Stomach (tissue), 9 donors: ENCODE data around the gene ELMO3. TPM values are rescaled to one million over a fixed set of nuclear protein-coding genes. Genes with fewer than 3 reads are reported as not detected.

ENCODE experiments used
- DNase-seq, 2 donors: peaks; one replicate each; pipeline versions ENCODE4 v3.0.0 to v3.0.0-alpha.2; 2013 to 2019
- H3K27ac ChIP-seq, 5 donors: fragments of 200-600 bp in 4 of 5; sonication (generic) in 4 of 5; one replicate each; pipeline ENCODE4 v1.5.1; 2013 to 2019; ENCODE audit warnings: mild to moderate bottlenecking in 1 of 5, moderate library complexity in 1 of 5
- H3K27me3 ChIP-seq, 3 donors: fragments of 200-600 bp; sonication (generic); one replicate each; pipeline ENCODE4 v1.5.1; 2017 to 2019; ENCODE audit warnings: mixed run types in 1 of 3
- H3K36me3 ChIP-seq, 4 donors: fragments of 200-600 bp; sonication (generic); 1 replicate in 3 of 4; 2 replicates in 1 of 4; pipeline ENCODE4 v1.5.1; 2016 to 2019
- H3K4me1 ChIP-seq, 4 donors: fragments of 200-600 bp; sonication (generic); one replicate each; pipeline ENCODE4 v1.5.1; 2016 to 2019
- H3K4me3 ChIP-seq, 4 donors: fragments of 200-600 bp; sonication (generic) in 3 of 4; one replicate each; pipeline ENCODE4 v1.5.1; 2016 to 2019; ENCODE audit warnings: mild to moderate bottlenecking in 1 of 4
- H3K9me3 ChIP-seq, 4 donors: fragments of 200-600 bp; sonication (generic); one replicate each; pipeline ENCODE4 v1.5.1; 2016 to 2019
- EP300 ChIP-seq: sonication (generic); formaldehyde crosslinking; IDR thresholded peaks from one replicate; pipeline ENCODE4 v1.6.1; 2017; ENCODE audit warnings: antibody characterized with exemption
- POLR2A ChIP-seq, 4 donors: fragments of 450-650 bp; IDR thresholded peaks; one replicate each; pipeline ENCODE4 v1.6.1; 2016; ENCODE audit warnings: antibody characterized with exemption in 4 of 4, control low read depth in 2 of 4, mild to moderate bottlenecking in 1 of 4, moderate library complexity in 1 of 4
- POLR2AphosphoS5 ChIP-seq, 3 donors: sonication (generic); formaldehyde crosslinking; IDR thresholded peaks; one replicate each; pipeline ENCODE4 v1.6.1; 2016; ENCODE audit warnings: antibody characterized with exemption in 3 of 3
- WGBS, 5 donors: extraction: QIAGEN DNeasy Blood & Tissue Kit in 3 of 5; methylation state at CpG; one replicate each; pipeline versions ENCODE4 v1.1.5 to v1.1.7; 2013 to 2018; 5-methylcytosine and 5-hydroxymethylcytosine counted together
- intact Hi-C: fragments of 100-400 bp; cut with DNase I; formaldehyde crosslinking; loops from one replicate; pipeline ENCODE4 v1.15.1; 2023; ENCODE audit warnings: low total_unique reads
- polyA plus RNA-seq, 3 donors: library from polyadenylated mRNA; stranded (reverse); fragments of 200-250 nt; gene quantifications; one replicate each; pipeline ENCODE4 v1.2.3, GENCODE V29; 2013
- total RNA-seq, 5 donors: library from RNA; depleted of rRNA; stranded (reverse); fragments of >200 nt; gene quantifications; one replicate each; pipeline versions ENCODE4 v1.1.0 to v1.2.3, GENCODE V29; 2014 to 2016
- TF ChIP-seq, protein P1 (sequence below), 7 experiments: fragments of 450-650 bp in 4 of 7; fragments of 200-600 bp in 3 of 7; sonication (generic) in 3 of 7; IDR thresholded peaks; one replicate each; pipeline ENCODE4 v1.5.1; 2016 to 2019; ENCODE audit warnings: antibody characterized with exemption in 7 of 7, control low read depth in 2 of 7, mild to moderate bottlenecking in 1 of 7
- donor health status: healthy with polysubstance abuse.
- donor health status: Bipolar disorder and iron deficiency.
- donor health status: healthy.

ELMO3 gene
- total and polyA plus RNA-seq, 8 donors, result 11.6 to 133 (median 40.8) TPM

DNA sequence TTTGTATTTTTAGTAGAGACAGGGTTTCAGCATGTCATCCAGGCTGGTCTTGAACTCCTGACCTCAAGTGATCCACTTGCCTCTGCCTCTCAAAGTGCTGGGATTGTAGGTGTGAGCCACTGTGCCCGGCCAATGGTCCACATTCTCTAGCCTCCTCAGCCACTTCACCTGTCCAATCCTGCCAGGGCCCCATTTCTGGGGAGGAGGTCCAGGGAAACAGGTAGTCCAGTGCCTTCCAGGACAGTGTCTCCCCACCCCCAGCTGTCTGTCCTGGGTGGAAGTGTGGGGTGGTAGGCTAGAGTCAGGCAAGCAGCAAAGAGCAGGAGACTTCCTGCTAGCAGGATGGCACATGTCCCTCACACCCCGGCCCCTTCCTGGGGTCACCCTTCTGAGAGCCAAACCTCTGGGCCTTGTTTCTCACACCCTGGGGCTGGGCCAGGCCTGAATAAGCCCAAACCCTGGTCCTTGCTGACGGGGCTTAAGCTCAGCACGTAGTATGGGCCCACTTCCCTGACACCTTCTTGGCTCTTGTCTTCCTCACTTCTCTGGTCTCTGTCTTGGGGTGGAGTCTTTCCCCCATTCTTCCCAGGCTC lies 43.3 kb downstream of the ELMO3 start:
- no peaks in the 10 kb centered on the region for H3K9me3 ChIP-seq
- no peak for DNase-seq
- 72 to 90% (median 86%) methylated on average over 4 of the region's 4 CpGs for WGBS, 5 donors
- TF ChIP-seq, protein P1, sequence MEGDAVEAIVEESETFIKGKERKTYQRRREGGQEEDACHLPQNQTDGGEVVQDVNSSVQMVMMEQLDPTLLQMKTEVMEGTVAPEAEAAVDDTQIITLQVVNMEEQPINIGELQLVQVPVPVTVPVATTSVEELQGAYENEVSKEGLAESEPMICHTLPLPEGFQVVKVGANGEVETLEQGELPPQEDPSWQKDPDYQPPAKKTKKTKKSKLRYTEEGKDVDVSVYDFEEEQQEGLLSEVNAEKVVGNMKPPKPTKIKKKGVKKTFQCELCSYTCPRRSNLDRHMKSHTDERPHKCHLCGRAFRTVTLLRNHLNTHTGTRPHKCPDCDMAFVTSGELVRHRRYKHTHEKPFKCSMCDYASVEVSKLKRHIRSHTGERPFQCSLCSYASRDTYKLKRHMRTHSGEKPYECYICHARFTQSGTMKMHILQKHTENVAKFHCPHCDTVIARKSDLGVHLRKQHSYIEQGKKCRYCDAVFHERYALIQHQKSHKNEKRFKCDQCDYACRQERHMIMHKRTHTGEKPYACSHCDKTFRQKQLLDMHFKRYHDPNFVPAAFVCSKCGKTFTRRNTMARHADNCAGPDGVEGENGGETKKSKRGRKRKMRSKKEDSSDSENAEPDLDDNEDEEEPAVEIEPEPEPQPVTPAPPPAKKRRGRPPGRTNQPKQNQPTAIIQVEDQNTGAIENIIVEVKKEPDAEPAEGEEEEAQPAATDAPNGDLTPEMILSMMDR (IDR thresholded peaks at IDR 0.05), result no peak
- TF ChIP-seq EP300 (no peak), POLR2AphosphoS5 (IDR thresholded peaks at IDR 0.05) (no peak), POLR2A (IDR thresholded peaks at IDR 0.05) (no peak)
- H3K27ac ChIP-seq, result peak overlapping the region; percentile 13 to 95 (median 87)
- peaks cover 45 to 76% (median 61%) of the 10 kb centered on the region in 4 donors for H3K4me1 ChIP-seq
- H3K36me3 ChIP-seq, result peaks cover 22 to 26% (median 25%) of the 10 kb centered on the region in 4 donors
- no peaks in the 10 kb centered on the region for H3K27me3 ChIP-seq
- intact Hi-C loops, result no loop called here
- no peak overlapping the region for H3K4me3 ChIP-seq

DNA sequence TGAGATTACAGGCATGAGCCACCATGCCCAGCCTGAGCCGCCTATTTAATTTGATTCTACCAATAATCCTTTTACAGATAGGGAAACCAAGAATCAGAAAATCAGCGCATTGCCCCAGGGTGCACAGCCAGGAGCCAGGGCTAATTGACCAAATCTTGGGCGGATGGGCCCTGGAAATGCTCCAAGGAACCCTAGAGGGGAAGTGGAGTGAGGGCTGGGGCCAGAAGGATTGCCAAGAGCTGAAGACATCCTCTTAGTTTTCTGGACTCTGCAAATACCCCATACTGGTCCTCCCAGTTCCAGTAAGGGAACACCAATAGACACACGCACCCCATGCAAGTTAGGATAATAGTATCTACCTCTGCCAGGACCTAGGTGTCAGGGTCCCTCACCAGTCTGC lies 44.5 kb downstream of the ELMO3 start:
- H3K36me3 ChIP-seq, result peaks cover 10 to 13% (median 12%) of the 10 kb centered on the region in 4 donors
- H3K27me3 ChIP-seq, result peaks cover 0 to 6% (median 4%) of the 10 kb centered on the region in 3 donors
- no peak overlapping the region for H3K4me3 ChIP-seq
- intact Hi-C loops, result no loop called here
- H3K27ac ChIP-seq, result peak overlapping the region; percentile 32 to 95 (median 89)
- H3K4me1 ChIP-seq, result peaks cover 55 to 86% (median 71%) of the 10 kb centered on the region in 4 donors
- no peak for DNase-seq
- TF ChIP-seq POLR2AphosphoS5 (IDR thresholded peaks at IDR 0.05), result no peak
- TF ChIP-seq, protein P1 (IDR thresholded peaks at IDR 0.05), result no peak
- TF ChIP-seq POLR2A (IDR thresholded peaks at IDR 0.05), result no peak
- TF ChIP-seq EP300, result no peak
- no peaks in the 10 kb centered on the region for H3K9me3 ChIP-seq
- 78 to 88% (median 83%) methylated on average over 4 of the region's 4 CpGs for WGBS, 5 donors

DNA sequence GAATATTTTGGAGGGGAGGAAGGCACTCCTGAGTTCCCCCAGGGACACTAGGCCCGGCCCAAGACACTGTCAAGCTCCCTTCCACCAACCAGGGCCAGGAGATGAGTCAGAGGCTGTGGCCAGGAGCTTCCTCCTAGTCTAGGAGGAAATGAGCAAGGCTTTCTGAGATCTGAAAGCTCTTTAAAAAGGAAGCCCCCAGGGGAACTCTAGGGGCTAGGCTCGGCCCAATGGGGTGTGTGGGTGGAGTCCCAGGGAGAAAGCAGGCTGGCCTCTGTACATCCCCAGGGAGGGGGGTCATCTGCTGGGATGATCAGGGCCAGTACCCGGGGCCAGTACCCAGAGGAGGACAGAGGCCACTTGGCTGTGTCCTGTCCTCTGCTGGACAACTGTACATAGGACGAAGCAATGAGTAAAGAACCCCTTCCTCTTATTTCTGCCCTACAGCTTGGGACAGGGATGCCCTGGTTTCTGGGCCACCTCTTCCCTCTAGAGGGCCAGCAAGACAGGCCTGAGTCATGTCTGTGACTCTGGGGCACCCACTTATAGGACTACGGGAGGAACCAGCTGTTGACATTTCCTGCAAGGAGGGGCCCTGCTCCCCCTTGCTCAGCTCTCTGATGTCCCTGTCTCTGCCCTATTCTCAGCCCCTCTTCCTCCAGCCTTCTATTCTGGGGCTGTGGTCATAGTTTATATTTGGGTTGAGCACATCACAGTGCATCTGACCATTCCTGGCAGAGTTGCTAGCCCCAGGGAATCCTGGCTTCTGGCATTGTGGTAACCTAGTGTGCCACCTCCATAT lies 45.7 kb downstream of the ELMO3 start:
- peaks cover 62 to 93% (median 80%) of the 10 kb centered on the region in 4 donors for H3K4me1 ChIP-seq
- intact Hi-C loops, result no loop called here
- peaks cover 0 to 18% (median 13%) of the 10 kb centered on the region in 3 donors for H3K27me3 ChIP-seq
- peak overlapping the region; percentile 87 to 95 (median 89) for H3K27ac ChIP-seq
- peaks cover 0 to 2% (median 1%) of the 10 kb centered on the region in 4 donors for H3K36me3 ChIP-seq
- peak; percentile 68 to 69 for DNase-seq
- H3K9me3 ChIP-seq, result no peaks in the 10 kb centered on the region
- 35 to 50% (median 49%) methylated on average over 5 of the region's 5 CpGs for WGBS, 5 donors
- no peak overlapping the region for H3K4me3 ChIP-seq
- peak in 2 of 3 donors; percentile 18 to 22 for TF ChIP-seq POLR2AphosphoS5 (IDR thresholded peaks at IDR 0.05)
- no peak for TF ChIP-seq POLR2A (IDR thresholded peaks at IDR 0.05)

DNA sequence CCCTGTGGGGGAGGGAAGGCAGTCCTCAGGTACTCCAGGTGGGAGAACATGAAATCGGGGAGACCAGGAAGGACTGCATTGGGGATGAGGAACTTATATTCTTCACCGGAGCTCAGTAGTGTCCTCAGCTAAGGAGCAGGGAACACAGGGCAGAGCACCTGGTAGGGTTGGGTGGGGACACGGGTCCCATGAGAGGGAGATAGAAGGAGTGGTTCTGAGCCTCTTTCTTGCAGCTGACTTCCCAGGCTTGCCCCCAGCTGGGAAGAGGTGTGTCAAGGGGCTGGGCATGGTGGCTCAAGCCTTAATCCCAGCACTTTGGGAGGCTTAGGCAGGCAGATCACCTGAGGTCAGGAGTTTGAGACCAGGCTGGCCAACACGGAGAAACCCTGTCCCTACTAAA lies 46.3 kb downstream of the ELMO3 start:
- Histone ChIP-seq H3K27me3 (peaks cover 0 to 24% (median 18%) of the 10 kb centered on the region in 3 donors), H3K9me3 (no peaks in the 10 kb centered on the region), H3K4me1 (peaks cover 61 to 87% (median 77%) of the 10 kb centered on the region in 4 donors), H3K4me3 (peak overlapping the region in 2 of 4 donors; percentile 83 to 85), H3K27ac (peak overlapping the region; percentile 87 to 95 (median 89)), H3K36me3 (no peaks in the 10 kb centered on the region)
- WGBS, 5 donors, result 68 to 76% (median 71%) methylated on average over 4 of the region's 4 CpGs
- no peak for DNase-seq
- intact Hi-C loops, result no loop called here
- TF ChIP-seq, protein P1 (IDR thresholded peaks at IDR 0.05), result no peak
- TF ChIP-seq POLR2A (IDR thresholded peaks at IDR 0.05) (no peak), POLR2AphosphoS5 (IDR thresholded peaks at IDR 0.05) (no peak), EP300 (no peak)
